Fibroblast of lung (primary cell): ENCODE measurements around the gene SUMO2. TPM values are rescaled to one million over a fixed set of nuclear protein-coding genes. Genes with fewer than 3 reads are reported as not detected.
"Not testable (repeated sequence)": the region's sequence is repeated elsewhere in the genome, so short reads cannot be mapped to it uniquely, and the experiment has no call there.

Source experiments
- DNase-seq, 2 donors: peaks; one replicate each; pipeline versions ENCODE4 v3.0.0 to v3.0.0-alpha.2; 2010; ENCODE audit warnings: low read depth in 2 of 2
- H2AFZ ChIP-seq: 2 replicates; pipeline ENCODE4 v1.5.1; 2012; ENCODE audit warnings: low read length, control low read depth, inconsistent platforms
- H3K27ac ChIP-seq: 2 replicates; pipeline ENCODE4 v1.5.1; 2011; ENCODE audit warnings: low read length, control low read depth; ENCODE audit not compliant: insufficient read depth
- H3K27me3 ChIP-seq: 2 replicates; pipeline ENCODE4 v1.5.1; 2011; ENCODE audit warnings: mild to moderate bottlenecking, low read length; ENCODE audit not compliant: control insufficient read depth, insufficient read depth
- H3K36me3 ChIP-seq: 2 replicates; pipeline ENCODE4 v1.5.1; 2011; ENCODE audit warnings: low read length; ENCODE audit not compliant: control insufficient read depth, insufficient read depth
- H3K4me1 ChIP-seq: 2 replicates; pipeline ENCODE4 v1.5.1; 2011; ENCODE audit warnings: low read length; ENCODE audit not compliant: control insufficient read depth, insufficient read depth; ENCODE audit errors: extremely low read depth
- H3K4me2 ChIP-seq: 2 replicates; pipeline ENCODE4 v1.5.1; 2011; ENCODE audit warnings: low read length, control low read depth; ENCODE audit not compliant: insufficient read depth; ENCODE audit errors: extremely low read depth
- H3K4me3 ChIP-seq, 4 experiments: fragments of 200-600 bp in 1 of 4; sonication (generic) in 1 of 4; replicated peaks in 1 of 4; 2 replicates each; pipeline ENCODE4 v1.5.1; 2011 to 2016; ENCODE audit warnings: low read length in 4 of 4, low read depth in 3 of 4, mild to moderate bottlenecking in 3 of 4, control low read depth in 2 of 4, inconsistent platforms in 1 of 4, mixed read lengths in 1 of 4; ENCODE audit not compliant: insufficient read depth in 1 of 4; ENCODE audit errors: control extremely low read depth in 1 of 4
- H3K79me2 ChIP-seq: 2 replicates; pipeline ENCODE4 v1.5.1; 2012; ENCODE audit warnings: mild to moderate bottlenecking, low read length, inconsistent platforms; ENCODE audit not compliant: control insufficient read depth, insufficient read depth
- H3K9ac ChIP-seq: 2 replicates; pipeline ENCODE4 v1.5.1; 2011; ENCODE audit warnings: mild to moderate bottlenecking, low read length, control low read depth; ENCODE audit not compliant: insufficient read depth
- H3K9me3 ChIP-seq: 2 replicates; pipeline ENCODE4 v1.5.1; 2012; ENCODE audit warnings: low read depth, low read length; ENCODE audit not compliant: control insufficient read depth, insufficient read depth
- H4K20me1 ChIP-seq: 2 replicates; pipeline ENCODE4 v1.5.1; 2011; ENCODE audit warnings: low read length; ENCODE audit not compliant: control insufficient read depth, insufficient read depth; ENCODE audit errors: extremely low read depth
- EZH2 ChIP-seq: IDR thresholded peaks from 2 replicates; pipeline ENCODE4 v1.5.1; 2012; ENCODE audit warnings: low read length, control low read depth, mild to moderate bottlenecking; ENCODE audit errors: missing control alignments
- polyA plus RNA-seq, 2 donors: library from polyadenylated mRNA; depleted of rRNA in 1 of 2; stranded (reverse) in 1 of 2; unstranded in 1 of 2; fragments of >200 nt; gene quantifications; 2 replicates each; pipeline ENCODE4 v1.2.1, GENCODE V29; 2011 to 2012; ENCODE audit warnings: missing spikeins in 1 of 2
- total RNA-seq: library from RNA; depleted of rRNA; stranded (reverse); fragments of >200 nt; gene quantifications from 2 replicates; pipeline ENCODE4 v1.2.1, GENCODE V29; 2014
- TF ChIP-seq, protein P1 (sequence below), 2 donors: IDR thresholded peaks in 1 of 2; conservative IDR thresholded peaks in 1 of 2; 1 replicate in 1 of 2; 2 replicates in 1 of 2; pipeline ENCODE4 v1.5.1; 2011 to 2012; ENCODE audit warnings: low read length in 2 of 2, control low read depth in 1 of 2, inconsistent platforms in 1 of 2, low read depth in 1 of 2, mild to moderate bottlenecking in 1 of 2

SUMO2 gene
- total and polyA plus RNA-seq, 2 donors (not counting 1 experiment from before 2014, with no cell fraction given) = 122 to 191 TPM

DNA sequence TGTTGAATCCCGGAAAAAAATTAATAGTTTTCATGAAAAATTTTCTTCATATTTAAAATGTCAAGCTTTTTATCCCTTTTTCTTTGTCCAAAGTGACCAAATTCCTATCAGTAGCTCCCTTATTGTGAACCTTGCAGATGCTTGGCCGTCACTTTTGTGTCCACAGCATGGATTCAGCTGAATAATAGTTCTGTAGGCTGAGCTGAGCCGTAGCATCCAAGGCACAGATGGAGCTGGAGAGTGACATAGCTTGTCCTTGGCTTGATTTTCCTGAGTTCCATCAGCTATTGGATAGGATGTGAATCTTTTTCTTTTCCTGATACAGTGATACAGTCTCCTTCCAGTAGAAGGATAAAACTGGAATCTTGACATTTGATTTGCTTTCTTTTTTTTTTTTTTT lies 26.3 kb upstream of the SUMO2 start:
- Histone ChIP-seq H4K20me1 (no peaks in the 10 kb centered on the region), H3K4me1 (no peaks in the 10 kb centered on the region), H2AFZ (no peak overlapping the region), H3K4me3 (no peak overlapping the region), H3K27me3 (no peaks in the 10 kb centered on the region), H3K9ac (no peak overlapping the region), H3K27ac (no peak overlapping the region), H3K9me3 (no peaks in the 10 kb centered on the region), H3K4me2 (no peak overlapping the region), H3K36me3 (peaks cover 7% of the 10 kb centered on the region), H3K79me2 (peaks cover 33% of the 10 kb centered on the region)
- no peak for DNase-seq
- TF ChIP-seq, protein P1, sequence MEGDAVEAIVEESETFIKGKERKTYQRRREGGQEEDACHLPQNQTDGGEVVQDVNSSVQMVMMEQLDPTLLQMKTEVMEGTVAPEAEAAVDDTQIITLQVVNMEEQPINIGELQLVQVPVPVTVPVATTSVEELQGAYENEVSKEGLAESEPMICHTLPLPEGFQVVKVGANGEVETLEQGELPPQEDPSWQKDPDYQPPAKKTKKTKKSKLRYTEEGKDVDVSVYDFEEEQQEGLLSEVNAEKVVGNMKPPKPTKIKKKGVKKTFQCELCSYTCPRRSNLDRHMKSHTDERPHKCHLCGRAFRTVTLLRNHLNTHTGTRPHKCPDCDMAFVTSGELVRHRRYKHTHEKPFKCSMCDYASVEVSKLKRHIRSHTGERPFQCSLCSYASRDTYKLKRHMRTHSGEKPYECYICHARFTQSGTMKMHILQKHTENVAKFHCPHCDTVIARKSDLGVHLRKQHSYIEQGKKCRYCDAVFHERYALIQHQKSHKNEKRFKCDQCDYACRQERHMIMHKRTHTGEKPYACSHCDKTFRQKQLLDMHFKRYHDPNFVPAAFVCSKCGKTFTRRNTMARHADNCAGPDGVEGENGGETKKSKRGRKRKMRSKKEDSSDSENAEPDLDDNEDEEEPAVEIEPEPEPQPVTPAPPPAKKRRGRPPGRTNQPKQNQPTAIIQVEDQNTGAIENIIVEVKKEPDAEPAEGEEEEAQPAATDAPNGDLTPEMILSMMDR (conservative IDR thresholded peaks at IDR 0.05 in 1 of 2, IDR thresholded peaks at IDR 0.05 in 1 of 2; ENCODE audit: low read depth in 1 of 2, low read length in 2 of 2) = no peak
- no peak for TF ChIP-seq EZH2

DNA sequence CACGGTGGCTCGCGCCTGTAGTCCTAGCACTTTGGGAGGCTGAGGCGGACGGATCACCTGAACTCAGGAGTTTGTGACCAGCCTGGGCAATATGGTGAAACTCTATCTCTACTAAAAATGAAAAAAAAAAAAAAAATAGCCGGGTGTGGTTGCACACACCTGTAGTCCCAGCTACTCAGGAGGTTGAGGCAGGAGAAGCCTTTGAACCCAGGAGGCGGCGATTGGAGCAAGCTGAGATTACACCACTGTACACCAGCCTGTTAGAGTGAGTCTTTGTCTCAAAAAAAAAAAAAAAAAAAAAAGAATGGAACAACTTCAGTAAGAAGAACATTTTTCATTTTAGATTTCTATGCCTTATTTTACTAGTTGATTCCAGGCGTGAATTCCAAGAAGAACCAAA lies 25.4 kb upstream of the SUMO2 start:
- Histone ChIP-seq H3K79me2 (peaks cover 33% of the 10 kb centered on the region), H3K4me1 (no peaks in the 10 kb centered on the region), H3K4me3 (no peak overlapping the region), H3K4me2 (no peak overlapping the region), H3K27ac (no peak overlapping the region), H3K36me3 (peaks cover 5% of the 10 kb centered on the region), H3K9ac (no peak overlapping the region), H4K20me1 (no peaks in the 10 kb centered on the region), H3K9me3 (no peaks in the 10 kb centered on the region), H2AFZ (no peak overlapping the region), H3K27me3 (no peaks in the 10 kb centered on the region)
- no peak for DNase-seq
- TF ChIP-seq, protein P1 (conservative IDR thresholded peaks at IDR 0.05 in 1 of 2, IDR thresholded peaks at IDR 0.05 in 1 of 2; ENCODE audit: low read depth in 1 of 2, low read length in 2 of 2) = no peak
- TF ChIP-seq EZH2 = no peak

DNA sequence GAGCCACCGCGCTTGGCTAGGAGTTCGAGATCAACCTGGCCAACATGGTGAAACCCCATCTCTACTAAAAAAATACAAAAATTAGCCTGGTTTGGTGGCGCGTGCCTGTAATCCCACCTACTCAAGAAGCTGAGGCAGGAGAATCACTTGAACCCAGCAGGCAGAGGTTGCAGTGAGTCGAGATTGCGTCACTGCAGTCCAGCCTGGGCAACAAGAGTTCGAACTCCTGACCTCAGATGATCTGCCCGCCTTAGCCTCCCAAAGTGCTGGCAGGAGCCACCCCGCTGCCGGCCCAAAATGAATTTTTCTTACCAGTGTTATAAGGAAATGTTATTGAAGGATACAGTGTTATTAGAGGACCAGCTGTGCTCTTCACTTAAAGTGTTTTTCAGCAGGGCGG lies 25.0 kb upstream of the SUMO2 start:
- TF ChIP-seq, protein P1 (conservative IDR thresholded peaks at IDR 0.05 in 1 of 2, IDR thresholded peaks at IDR 0.05 in 1 of 2; ENCODE audit: low read depth in 1 of 2, low read length in 2 of 2) = no peak
- TF ChIP-seq EZH2 = no peak
- H3K27ac ChIP-seq = no peak overlapping the region
- H3K4me1 ChIP-seq = no peaks in the 10 kb centered on the region
- H3K4me2 ChIP-seq = no peak overlapping the region
- no peak overlapping the region for H3K9ac ChIP-seq
- H3K4me3 ChIP-seq = no peak overlapping the region
- peaks cover 33% of the 10 kb centered on the region for H3K79me2 ChIP-seq
- no peak for DNase-seq
- H3K36me3 ChIP-seq = peaks cover 3% of the 10 kb centered on the region
- H2AFZ ChIP-seq = no peak overlapping the region
- no peaks in the 10 kb centered on the region for H3K27me3 ChIP-seq
- no peaks in the 10 kb centered on the region for H4K20me1 ChIP-seq
- H3K9me3 ChIP-seq = no peaks in the 10 kb centered on the region

DNA sequence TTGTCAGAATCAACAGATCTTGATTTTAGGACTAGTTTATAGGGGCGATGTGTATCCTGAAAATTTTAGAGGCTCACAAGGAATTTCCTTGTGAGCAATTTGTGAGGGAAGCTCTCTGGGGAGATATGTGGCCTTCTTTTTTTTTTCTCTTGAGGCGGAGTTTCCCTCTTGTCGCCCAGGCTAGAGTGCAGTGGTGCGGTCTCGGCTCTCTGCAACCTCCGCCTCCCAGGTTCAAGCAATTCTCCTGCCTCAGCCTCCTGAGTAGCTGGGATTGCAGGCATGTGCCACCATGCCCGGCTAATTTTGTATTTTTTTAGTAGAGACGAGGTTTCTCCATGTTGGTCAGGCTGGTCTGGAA lies 24.3 kb upstream of the SUMO2 start:
- H2AFZ ChIP-seq, H3K4me1 ChIP-seq, H3K9me3 ChIP-seq, H3K9ac ChIP-seq, H4K20me1 ChIP-seq, DNase-seq, H3K36me3 ChIP-seq, H3K27me3 ChIP-seq, H3K4me2 ChIP-seq, H3K27ac ChIP-seq: not testable (repeated sequence)
- Histone ChIP-seq H3K4me3 (peak overlapping the region in 1 of 4 experiments; percentile 95), H3K79me2 (peaks cover 33% of the 10 kb centered on the region)
